C1 segment of cervical spinal cord (tissue), 14 donors: ENCODE measurements around the gene DCHS1.

Source experiments
- DNase-seq, 14 donors: peaks; one replicate each; lab custom pipeline; 2025; lab: John Stamatoyannopoulos, UW

Gene DCHS1

GRCh38 chr11:6613496-6613895 lies 42.1 kb downstream of the DCHS1 start:
- no peak for DNase-seq

- peak; percentile 42 to 94 (median 87) for DNase-seq
These were observed 43.2 kb downstream of the DCHS1 start, which contains the start of gene TAF10 for GRCh38 chr11:6612213-6613041. Gene TAF10, minus strand, starts transcription at chr11:6612216. Its CDS starts 27 bp downstream, at chr11:6612189.

GRCh38 chr11:6611963-6612212 lies 43.7 kb downstream of the DCHS1 start:
- peak in 1 of 14 donors; percentile 67 for DNase-seq

- no peak for DNase-seq
These were observed 44.3 kb downstream of the DCHS1 start for GRCh38 chr11:6611092-6611962.

- no peak for DNase-seq
These were observed 45.0 kb downstream of the DCHS1 start for GRCh38 chr11:6610591-6610990.

GRCh38 chr11:6609502-6610015 lies 46.0 kb downstream of the DCHS1 start:
- no peak for DNase-seq

- no peak for DNase-seq
These were observed 46.7 kb downstream of the DCHS1 start for GRCh38 chr11:6608726-6609501.

- DNase-seq: no peak
These were observed 47.6 kb downstream of the DCHS1 start for GRCh38 chr11:6608011-6608410.

- DNase-seq: no peak
These were observed 48.3 kb downstream of the DCHS1 start for GRCh38 chr11:6607190-6607795.

GRCh38 chr11:6606471-6607189 lies 49.0 kb downstream of the DCHS1 start:
- DNase-seq: peak in 12 of 14 donors; percentile 14 to 83 (median 63)

- DNase-seq: no peak
These were observed 50.8 kb downstream of the DCHS1 start for GRCh38 chr11:6604790-6605189.

- peak in 12 of 14 donors; percentile 31 to 72 (median 58) for DNase-seq
These were observed 51.5 kb downstream of the DCHS1 start for GRCh38 chr11:6604081-6604626.

- DNase-seq: peak; percentile 34 to 90 (median 87)
These were observed 52.1 kb downstream of the DCHS1 start, which contains the start of the genes ILK and RRP8 for GRCh38 chr11:6603287-6604080. Gene ILK, plus strand, starts transcription at chr11:6603774. Its CDS starts 498 bp downstream, at chr11:6604272. Gene RRP8, minus strand, starts transcription at chr11:6603616. Its CDS starts 114 bp downstream, at chr11:6603502.

- DNase-seq: no peak
These were observed 53.3 kb downstream of the DCHS1 start for GRCh38 chr11:6602096-6602940.

- DNase-seq: no peak
These were observed 54.6 kb downstream of the DCHS1 start for GRCh38 chr11:6601041-6601461.

GRCh38 chr11:6599881-6600390 lies 55.7 kb downstream of the DCHS1 start:
- DNase-seq: no peak

- no peak for DNase-seq
These were observed 56.2 kb downstream of the DCHS1 start for GRCh38 chr11:6599449-6599848.

- no peak for DNase-seq
These were observed 57.1 kb downstream of the DCHS1 start for GRCh38 chr11:6598555-6598954.
